Measurements from ENCODE around the gene IL17RD. TPM values are rescaled to one million over a fixed set of nuclear protein-coding genes. Genes with fewer than 3 reads are reported as not detected.

Gene IL17RD
- total RNA-seq, 1 experiment from 2014 or later = 31.7 TPM

GRCh38 chr3:57091521-57092273, 73.5 kb downstream of the IL17RD start:
- peaks cover 8 to 13% (median 12%) of the 10 kb centered on the region in 3 experiments; a peak in 5 of 7 replicates for H3K36me3 Mint-ChIP-seq (ENCODE audit: insufficient read depth in 1 of 3, low read depth in 3 of 3)
- Histone ChIP-seq H2AFZ (ENCODE audit: low read length) (no peak overlapping the region), H3K4me2 (ENCODE audit: insufficient read depth, insufficient read length, low read length) (no peak overlapping the region), H3T11ph (ENCODE audit: low read length) (no peak overlapping the region), H3K9ac (ENCODE audit: extremely low read depth, insufficient read length, low read length) (no peak overlapping the region), H2AK5ac (ENCODE audit: insufficient read length, low read length) (no peak overlapping the region), H3K14ac (ENCODE audit: insufficient read depth, low read length) (no peak overlapping the region), H3K23me2 (ENCODE audit: insufficient read length, low read depth, low read length, poor library complexity, severe bottlenecking) (no peaks in the 10 kb centered on the region), H4K91ac (ENCODE audit: insufficient read length, low read depth, low read length) (no peak overlapping the region), H3K56ac (ENCODE audit: insufficient read length, low read depth, low read length) (no peak overlapping the region), H2BK15ac (ENCODE audit: low read depth, low read length) (no peak overlapping the region), H3K9me3 (ENCODE audit: control insufficient read depth, low read depth, low read length) (no peaks in the 10 kb centered on the region), H4K8ac (replicated peaks; ENCODE audit: insufficient read length, low read depth, low read length) (no peak overlapping the region), H3K4me1 (ENCODE audit: insufficient read depth, low read length) (no peaks in the 10 kb centered on the region), H3K27me3 (ENCODE audit: insufficient read depth, low read length) (no peaks in the 10 kb centered on the region), H2BK12ac (ENCODE audit: insufficient read length, low read depth, low read length) (no peak overlapping the region), H4K20me1 (ENCODE audit: control insufficient read depth, insufficient read depth, insufficient read length) (peaks cover 2% of the 10 kb centered on the region), H2BK5ac (ENCODE audit: insufficient read length, low read length) (no peak overlapping the region), H3K79me1 (ENCODE audit: insufficient read depth, low read depth, low read length, poor library complexity, severe bottlenecking) (no peaks in the 10 kb centered on the region), H2BK20ac (ENCODE audit: low read depth, low read length, poor library complexity, severe bottlenecking) (no peak overlapping the region), H3K18ac (ENCODE audit: insufficient read length, low read depth, low read length) (no peak overlapping the region), H2BK120ac (ENCODE audit: low read depth, low read length, poor library complexity, severe bottlenecking) (no peak overlapping the region), H4K5ac (ENCODE audit: insufficient read length, low read depth, low read length) (no peak overlapping the region), H3K23ac (ENCODE audit: insufficient read length, low read depth, low read length) (no peak overlapping the region), H3K27ac (ENCODE audit: insufficient read length, low read depth, low read length) (no peak overlapping the region), H3K4ac (ENCODE audit: low read depth, low read length) (no peak overlapping the region), H3K79me2 (ENCODE audit: insufficient read depth, low read length) (no peaks in the 10 kb centered on the region)
- no peak overlapping the region for H3K27ac Mint-ChIP-seq
- no peak overlapping the region for H3K4me3 Mint-ChIP-seq
- no peaks in the 10 kb centered on the region for H3K27me3 Mint-ChIP-seq (ENCODE audit: low read depth)
- no peak for TF ChIP-seq CTCF (conservative IDR thresholded peaks at IDR 0.05)
- H3K9me3 Mint-ChIP-seq = no peaks in the 10 kb centered on the region
- no peak for DNase-seq
- WGBS (ENCODE audit: extremely low coverage, insufficient read length, low lambda C conversion rate) = no CpG with 5 or more reads among the region's 3 CpGs
- peaks cover 11 to 19% of the 10 kb centered on the region in 2 experiments for H3K4me1 Mint-ChIP-seq
